GM12878 (cell line): ENCODE measurements around the gene HID1. TPM values are rescaled to one million over a fixed set of nuclear protein-coding genes. Genes with fewer than 3 reads are reported as not detected.

Source experiments
- ATAC-seq: fragments of 200-7000 bp; cut with Tn5 transposase; 3 replicates; pipeline ENCODE4 v1.9.1; 2020; ENCODE audit warnings: mild to moderate bottlenecking, moderate library complexity
- BruUV-seq: library from RNA; stranded (reverse); fragments of 400-500 nt; replicated peaks from 2 replicates; lab custom pipeline; 2021; lab: Mats Ljungman, UMichigan
- CTCF ChIA-PET: fragments of 300-600 bp; sonication (Branson Sonifier 250); formaldehyde crosslinking; extraction: SDS; loops from one replicate; lab custom pipeline; 2021; ENCODE audit warnings: inconsistent platforms; lab: Yijun Ruan, JAX
- POLR2A ChIA-PET: fragments of 350-600 bp; formaldehyde crosslinking; extraction: SDS; loops from one replicate; lab custom pipeline; 2021; ENCODE audit warnings: inconsistent platforms; lab: Charles Lee
- RAD21 ChIA-PET: fragments of 300-600 bp; sonication (Branson Sonifier 250); formaldehyde crosslinking; loops from one replicate; lab custom pipeline; 2023; ENCODE audit warnings: antibody characterized with exemption; ENCODE audit not compliant: unreplicated experiment; lab: Charles Lee
- SMC1A ChIA-PET: fragments of 300-600 bp; sonication (Branson Sonifier 250); formaldehyde crosslinking; loops from one replicate; lab custom pipeline; 2023; ENCODE audit not compliant: unreplicated experiment, uncharacterized antibody; lab: Charles Lee
- DNase-seq: peaks from one replicate; pipeline ENCODE4 v3.0.0-alpha.2; 2011; ENCODE audit warnings: low read depth, low spot score
- FAIRE-seq: peaks from 3 replicates; lab custom pipeline; 2011; peaks lifted over from hg19 to GRCh38; lab: Jason Lieb, UNC
- H2AFZ ChIP-seq: 2 replicates; pipeline ENCODE4 v1.6.0; 2011; ENCODE audit warnings: low read depth, low read length, control low read depth; ENCODE audit not compliant: control insufficient read depth
- H3K27ac ChIP-seq: 2 replicates; pipeline ENCODE4 v1.5.1; 2011; ENCODE audit warnings: control low read depth; ENCODE audit not compliant: control insufficient read depth, insufficient read depth
- H3K27me3 ChIP-seq, 2 experiments: replicated peaks in 1 of 2; 2 replicates each; pipeline versions ENCODE4 v1.6.0 to v1.6.1; 2011; ENCODE audit warnings: low read length in 1 of 2; ENCODE audit not compliant: control insufficient read depth in 2 of 2, insufficient read depth in 2 of 2
- H3K36me3 ChIP-seq, 2 experiments: 2 replicates each; pipeline ENCODE4 v1.5.1; 2011; ENCODE audit warnings: low read length in 1 of 2; ENCODE audit not compliant: control insufficient read depth in 2 of 2, insufficient read depth in 2 of 2
- H3K4me1 ChIP-seq: 2 replicates; pipeline ENCODE4 v1.6.1; 2011; ENCODE audit warnings: mild to moderate bottlenecking, low read length, moderate library complexity, mixed read lengths; ENCODE audit not compliant: control insufficient read depth, insufficient read depth
- H3K4me2 ChIP-seq: 2 replicates; pipeline ENCODE4 v1.6.0; 2011; ENCODE audit warnings: control low read depth; ENCODE audit not compliant: control insufficient read depth, insufficient read depth
- H3K4me3 ChIP-seq: fragments of 200-600 bp; sonication (generic); 2 replicates; pipeline ENCODE4 v1.5.1; 2016
- H3K79me2 ChIP-seq: 2 replicates; pipeline ENCODE4 v1.6.0; 2011; ENCODE audit warnings: low read length; ENCODE audit not compliant: control insufficient read depth, insufficient read depth
- H3K9ac ChIP-seq: 2 replicates; pipeline ENCODE4 v1.8.0; 2011; ENCODE audit warnings: low read length, control low read depth, mixed read lengths; ENCODE audit not compliant: control insufficient read depth, insufficient read depth
- H3K9me3 ChIP-seq: replicated peaks from 3 replicates; pipeline ENCODE4 v1.5.1; 2011; ENCODE audit warnings: mild to moderate bottlenecking, low read length; ENCODE audit not compliant: control insufficient read depth, insufficient read depth
- H4K20me1 ChIP-seq: 2 replicates; pipeline ENCODE4 v1.6.0; 2011; ENCODE audit not compliant: control insufficient read depth, insufficient read depth
- CBX5 ChIP-seq: sonication (generic); IDR thresholded peaks from 2 replicates; pipeline ENCODE4 v1.6.1; 2016; ENCODE audit warnings: low read depth, moderate library complexity, mild to moderate bottlenecking, inconsistent platforms
- CREB1 ChIP-seq: IDR thresholded peaks from 2 replicates; pipeline ENCODE4 v1.6.1; 2012; ENCODE audit warnings: low read depth, mild to moderate bottlenecking, inconsistent platforms
- EGR1 ChIP-seq, 2 experiments: IDR thresholded peaks; 1 replicate in 1 of 2; 2 replicates in 1 of 2; pipeline ENCODE4 v1.6.1; 2011 to 2012; ENCODE audit warnings: low read depth in 2 of 2, low read length in 2 of 2, borderline replicate concordance in 1 of 2, mild to moderate bottlenecking in 1 of 2, moderate library complexity in 1 of 2
- KLF5 ChIP-seq: fragments of 450-650 bp; IDR thresholded peaks from 2 replicates; pipeline ENCODE4 v1.6.1; 2014; ENCODE audit warnings: mild to moderate bottlenecking; ENCODE audit not compliant: partially characterized antibody
- MEF2B ChIP-seq: fragments of 450-650 bp; IDR thresholded peaks from 2 replicates; pipeline ENCODE4 v1.6.1; 2018; ENCODE audit warnings: mild to moderate bottlenecking, moderate library complexity; ENCODE audit not compliant: partially characterized antibody, poor library complexity, severe bottlenecking
- PKNOX1 ChIP-seq: fragments of 450-650 bp; IDR thresholded peaks from 2 replicates; pipeline ENCODE4 v1.6.1; 2016; ENCODE audit warnings: mild to moderate bottlenecking
- SRF ChIP-seq, 2 experiments: IDR thresholded peaks; 2 replicates each; pipeline ENCODE4 v1.6.1; 2011; ENCODE audit warnings: low read depth in 2 of 2, low read length in 2 of 2, mild to moderate bottlenecking in 1 of 2, moderate library complexity in 1 of 2
- ZNF217 ChIP-seq: fragments of 450-650 bp; IDR thresholded peaks from 2 replicates; pipeline ENCODE4 v1.6.1; 2017; ENCODE audit warnings: antibody characterized with exemption, mild to moderate bottlenecking
- WGBS: methylation state at CpG from one replicate; pipeline ENCODE4 v1.1.6; 2016; ENCODE audit warnings: low lambda C conversion rate; ENCODE audit not compliant: insufficient replicate concordance, insufficient coverage; ENCODE audit errors: missing lambda C conversion rate; 5-methylcytosine and 5-hydroxymethylcytosine counted together
- in situ Hi-C: fragments of 300-500 bp; cut with MboI; formaldehyde crosslinking; loops from 9 replicates; pipeline ENCODE4 v1.14.3; 2018; ENCODE audit warnings: mixed read lengths
- intact Hi-C: fragments of 100-400 bp; cut with micrococcal nuclease; formaldehyde crosslinking; loops from one replicate; pipeline ENCODE4 v1.14.2; 2022; ENCODE audit not compliant: unreplicated experiment
- polyA plus RNA-seq, 11 experiments: library from polyadenylated mRNA; depleted of rRNA in 4 of 11; unstranded in 6 of 11; stranded (reverse) in 5 of 11; fragments of >200 nt; fragmentation: Nextera tagmentation in 4 of 11; fragmentation: Illumina TruSeq in 1 of 11; extraction: Ambion mirVana in 4 of 11; extraction: Trizol in 1 of 11; gene quantifications; 1 replicate in 1 of 11; 2 replicates in 10 of 11; pipeline versions ENCODE4 v1.2.1 to v1.2.3, GENCODE V29; 2011 to 2016; ENCODE audit warnings: inconsistent platforms in 2 of 11, missing spikeins in 2 of 11, low read depth in 1 of 11
- total RNA-seq, 4 experiments: library from RNA; depleted of rRNA in 3 of 4; stranded (reverse); fragments of >200 nt in 3 of 4; fragmentation: Illumina TruSeq in 1 of 4; extraction: Trizol in 1 of 4; gene quantifications; 2 replicates each; pipeline versions ENCODE4 v1.2.1 to v1.2.3, GENCODE V29; 2013 to 2021

The HID1 gene
- total and polyA plus RNA-seq, 10 of the 15 experiments (the other 5 are each of a cell fraction or from before 2014, with no cell fraction given): 0.04 to 0.77 (median 0.32) TPM; not detected in 2

- SMC1A ChIA-PET: interaction anchor here (1.8 to 6.8 kb wide), 2 partner anchors 22 to 37 kb away, joined by 4 to 73 read pairs; no protein-coding TSS in a partner anchor
- no TSS peak for BruUV-seq
- H3K9me3 ChIP-seq: no peaks in the 10 kb centered on the region
- H3K36me3 ChIP-seq: no peaks in the 10 kb centered on the region
- POLR2A ChIA-PET: no interaction called here
- H3K4me3 ChIP-seq: no peak within 1 kb of the TSS
- 5% methylated on average over 39 of the region's 57 CpGs for WGBS
- no peaks in the 10 kb centered on the region for H3K4me1 ChIP-seq
- RAD21 ChIA-PET: interaction anchor here (1.0 to 8.1 kb wide), 3 partner anchors 34 to 327 kb away, joined by 3 to 73 read pairs (median 30); no protein-coding TSS in a partner anchor
- ATAC-seq: peak; percentile 61
- in situ Hi-C loops (loop anchor here (5.0 kb wide), 1 partner anchor 34 kb away; no protein-coding TSS in a partner anchor), intact Hi-C loops (loop anchor here (1.0 kb wide), 1 partner anchor 37 kb away; no protein-coding TSS in a partner anchor)
- no peak for FAIRE-seq
- no peaks in the 10 kb centered on the region for H4K20me1 ChIP-seq
- CTCF ChIA-PET: interaction anchor here (0.7 to 12.6 kb wide), 3 partner anchors 34 to 279 kb away, joined by 3 to 274 read pairs (median 4); no protein-coding TSS in a partner anchor
- H3K9ac ChIP-seq: no peak within 1 kb of the TSS
- TF ChIP-seq MEF2B (no peak), KLF5 (no peak), CBX5 (no peak), SRF (IDR thresholded peaks at IDR 0.05; ENCODE audit: low read depth in 2 of 2, low read length in 2 of 2) (no peak), ZNF217 (no peak), PKNOX1 (no peak), EGR1 (IDR thresholded peaks at IDR 0.05; ENCODE audit: borderline replicate concordance in 1 of 2, low read depth in 2 of 2, low read length in 2 of 2) (peak in 1 of 2 experiments; percentile 75; a peak in 2 of 3 replicates), CREB1 (no peak)
- TF ChIP-seq, all 136 proteins: peak for 1
- H3K4me2 ChIP-seq: 0 out of 2 replicates have a peak within 1 kb of the TSS, but pooled peaks have one; percentile 48
- no peak for DNase-seq
- peaks cover 11 to 16% of the 10 kb centered on the region in 2 experiments for H3K27me3 ChIP-seq
- no peak within 1 kb of the TSS for H2AFZ ChIP-seq
- no peaks in the 10 kb centered on the region for H3K79me2 ChIP-seq
- no peak within 1 kb of the TSS for H3K27ac ChIP-seq
Observed at GRCh38 chr17:74922694-74923537, 49.6 kb downstream of the HID1 start, which contains the start of gene USH1G. TSS of gene USH1G (minus strand) at chr17:74923255. CDS start at chr17:74923073, 182 bp downstream.
